Gastroesophageal sphincter (tissue), 3 donors: ENCODE data around the gene ASF1A.

Experiments used
- CTCF ChIP-seq, 4 experiments: fragments of 200-600 bp in 2 of 4; fragments of 450-650 bp in 2 of 4; sonication (generic) in 1 of 4; IDR thresholded peaks; one replicate each; pipeline ENCODE4 v1.5.1; 2017 to 2019; ENCODE audit warnings: antibody characterized with exemption in 4 of 4, mild to moderate bottlenecking in 2 of 4, moderate library complexity in 2 of 4
- EP300 ChIP-seq: sonication (generic); formaldehyde crosslinking; IDR thresholded peaks from one replicate; pipeline ENCODE4 v1.6.1; 2017; ENCODE audit warnings: antibody characterized with exemption, mild to moderate bottlenecking

DNA sequence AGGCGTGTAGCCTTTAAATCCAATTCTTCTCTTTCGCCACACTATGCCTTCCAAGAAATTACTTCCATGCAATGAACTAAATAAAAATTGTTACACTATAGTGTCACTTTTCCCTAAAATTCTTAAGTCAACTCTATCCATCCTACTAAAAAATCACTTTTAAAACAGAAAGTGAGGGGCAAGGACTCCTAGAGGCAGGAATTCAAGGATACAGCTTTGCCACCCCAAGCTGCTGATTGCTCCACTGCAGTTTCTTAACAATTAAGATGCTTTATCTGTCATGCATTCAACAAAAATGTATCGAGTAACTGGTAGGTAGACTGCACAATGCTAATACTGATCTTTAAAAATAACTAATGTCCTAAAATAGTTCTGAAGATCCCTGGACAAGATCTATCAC, 36.7 kb downstream of the ASF1A start:
- no peak for TF ChIP-seq CTCF (IDR thresholded peaks at IDR 0.05)
- no peak for TF ChIP-seq EP300
